GM18511 (cell line): ENCODE data around the gene CDK17.
A peak's percentile ranks its signal among the peaks of the same experiment; 100 is the strongest.
"Not testable (repeated sequence)": the region's sequence is repeated elsewhere in the genome, so short reads cannot be mapped to it uniquely, and the experiment has no call there.

ENCODE experiments used
- ATAC-seq: cut with Tn5 transposase; IDR thresholded peaks from one replicate; pipeline ENCODE4 v1.9.1; 2021; ENCODE audit warnings: mild to moderate bottlenecking, moderate library complexity; ENCODE audit not compliant: unreplicated experiment

The CDK17 gene

DNA sequence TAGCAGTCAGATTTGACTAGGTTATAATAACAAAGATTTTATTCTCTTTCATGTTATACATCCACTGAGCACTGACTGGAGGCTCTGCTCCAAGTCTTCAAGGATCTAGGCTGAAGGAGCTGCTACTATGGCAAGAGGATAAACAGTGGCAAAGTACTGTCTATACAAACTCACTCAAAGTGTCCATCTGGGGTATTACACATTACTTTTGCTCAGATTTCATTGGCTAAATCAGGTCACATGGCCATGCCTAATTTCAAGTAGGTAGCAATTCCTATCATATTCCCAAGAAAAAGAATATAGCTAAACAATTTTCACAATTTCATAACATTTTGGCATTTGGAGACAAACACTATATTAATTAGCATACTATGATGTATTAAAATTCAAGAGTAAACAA is 40.9 kb downstream of the CDK17 start:
- ATAC-seq, result no peak

DNA sequence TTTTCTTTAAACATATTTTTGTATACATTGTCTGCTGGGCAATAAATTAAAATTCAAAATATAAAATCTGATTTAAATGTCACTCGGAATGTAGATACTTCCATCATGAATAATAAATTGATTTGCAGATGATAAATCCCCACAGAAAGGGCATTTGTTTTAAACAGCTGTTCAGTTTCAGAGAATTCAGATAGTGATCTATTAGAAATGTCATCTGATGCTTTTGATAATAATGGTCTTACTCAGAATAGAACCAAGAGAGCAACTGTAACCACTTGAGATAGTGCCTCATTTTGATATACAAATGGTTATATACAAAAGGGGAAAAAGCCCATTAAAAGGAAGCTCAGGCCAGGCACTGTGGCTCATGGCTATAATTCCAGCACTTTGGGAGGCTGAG is 43.4 kb downstream of the CDK17 start:
- no peak for ATAC-seq

DNA sequence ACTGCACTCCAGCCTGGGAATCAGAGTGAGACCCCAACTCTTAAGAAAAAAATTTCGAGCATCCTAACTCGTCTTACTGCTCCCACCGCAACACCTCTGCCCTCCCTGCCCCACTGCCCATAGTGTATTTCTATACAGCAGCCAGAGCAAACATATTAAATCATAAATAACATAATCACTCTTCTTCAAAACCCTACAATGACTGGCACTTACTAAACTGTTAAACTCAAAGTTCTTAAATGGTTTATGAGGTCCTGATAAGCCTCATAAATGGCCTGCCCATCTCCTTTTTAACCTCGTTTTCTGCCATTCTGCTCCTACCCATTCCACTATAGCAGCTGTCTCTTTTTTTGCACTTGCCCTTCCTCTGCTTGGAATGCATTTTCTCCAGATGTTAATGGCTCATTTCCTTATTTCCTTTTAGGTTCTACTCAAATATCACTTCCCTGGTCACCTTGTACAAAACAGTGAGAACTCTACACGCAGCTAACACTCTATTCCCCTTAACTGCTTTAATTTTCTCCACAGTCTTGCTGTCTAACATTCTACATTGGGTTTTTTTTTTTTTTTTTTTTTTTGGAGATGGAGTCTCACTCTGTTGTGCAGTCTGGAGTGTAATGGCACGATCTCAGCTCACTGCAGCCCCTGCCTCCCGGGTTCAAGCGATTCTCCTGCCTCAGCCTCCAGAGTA is 45.2 kb downstream of the CDK17 start:
- ATAC-seq, result no peak

DNA sequence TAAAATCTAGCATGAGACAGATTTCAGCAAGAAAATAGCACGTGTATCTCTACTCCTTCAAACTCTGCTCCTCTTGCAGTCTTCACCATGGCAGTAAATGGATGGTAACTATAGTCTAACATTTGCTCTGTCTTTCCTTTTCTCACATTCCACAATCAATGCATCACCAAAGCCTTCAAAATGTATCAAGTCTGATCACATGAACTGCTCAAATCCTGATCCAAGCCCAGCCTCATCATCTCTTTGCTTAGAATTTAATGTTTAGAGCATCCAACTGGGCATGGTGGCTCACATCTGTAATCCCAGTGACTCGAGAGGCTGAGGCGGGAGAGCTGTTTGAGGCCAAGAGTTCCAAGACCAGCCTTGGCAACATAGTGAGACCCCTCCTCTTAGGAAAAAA is 45.9 kb downstream of the CDK17 start:
- no peak for ATAC-seq

DNA sequence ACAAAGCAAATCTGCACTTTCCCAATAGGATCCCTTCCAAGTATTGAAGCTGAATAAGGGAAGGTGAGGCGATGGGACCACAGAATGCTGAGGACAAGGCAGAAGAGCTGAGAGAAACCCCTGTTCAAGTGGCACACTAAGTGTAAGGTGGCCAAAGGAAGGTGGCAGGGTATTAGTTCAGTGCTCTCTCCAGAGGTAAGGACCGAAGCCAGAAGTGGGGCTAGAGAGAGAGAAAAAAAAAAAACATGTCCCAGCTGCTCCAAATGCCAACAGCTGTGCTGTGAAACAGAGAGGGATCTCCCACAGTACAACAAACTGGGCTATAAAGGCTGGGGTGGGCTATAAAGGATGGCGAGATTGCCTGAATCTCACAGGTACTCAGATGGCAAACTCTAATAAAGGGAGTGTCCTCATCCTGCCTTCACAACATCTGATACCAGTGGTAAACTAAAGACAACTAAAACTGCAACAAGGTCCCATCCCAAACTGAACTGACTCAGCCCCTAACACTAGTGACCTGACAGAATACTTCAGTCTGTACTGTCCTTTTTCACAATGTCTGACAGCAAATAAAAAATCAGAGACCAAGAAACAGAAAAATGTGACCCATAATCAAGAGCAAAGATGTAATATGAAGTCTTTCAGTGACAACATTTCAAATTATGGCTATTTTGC is 47.9 kb downstream of the CDK17 start:
- ATAC-seq, result no peak

DNA sequence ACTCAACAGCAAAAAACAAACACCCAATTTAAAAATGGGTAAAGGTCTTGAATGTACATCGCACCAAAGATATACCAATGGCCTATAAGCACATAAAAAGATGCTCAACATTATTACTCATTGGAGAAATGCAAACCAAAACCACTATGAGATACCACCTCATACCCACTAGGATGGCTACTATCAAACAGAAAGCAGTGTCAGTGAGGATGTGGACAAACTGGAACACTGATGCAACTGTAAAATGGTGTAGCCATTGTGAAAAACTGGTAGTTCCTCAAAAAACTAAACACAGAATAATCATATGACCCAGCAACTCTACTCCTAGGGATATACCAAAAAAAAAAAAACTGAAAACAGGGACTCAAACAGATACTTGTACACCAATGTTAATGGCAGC is 49.3 kb downstream of the CDK17 start:
- no peak for ATAC-seq

DNA sequence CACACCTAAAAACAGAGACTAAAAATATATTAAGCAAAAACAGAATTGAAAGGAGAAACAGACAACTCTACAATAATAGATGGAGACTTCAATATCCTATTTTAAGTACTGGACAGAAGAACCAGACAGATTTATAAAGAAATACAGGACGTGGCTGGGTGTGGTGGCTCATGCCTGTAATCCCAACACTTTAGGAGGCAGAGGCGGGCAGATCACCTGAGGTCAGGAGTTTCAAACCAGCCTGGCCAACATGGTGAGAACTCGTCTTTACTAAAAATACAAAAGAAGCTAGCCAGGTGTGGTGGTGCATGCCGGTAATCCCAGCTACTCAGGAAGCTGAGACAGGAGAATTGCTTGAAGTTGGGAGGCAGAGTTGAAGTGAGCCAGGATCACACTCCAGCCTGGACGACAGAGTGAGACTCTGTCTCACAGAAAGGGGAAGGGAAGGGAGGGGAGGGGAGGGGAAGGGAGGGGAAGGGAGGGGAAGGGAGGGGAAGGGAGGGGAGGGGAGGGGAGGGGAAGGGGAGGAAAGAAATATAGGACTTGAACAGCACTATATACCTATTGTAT is 53.0 kb downstream of the CDK17 start:
- no peak for ATAC-seq

DNA sequence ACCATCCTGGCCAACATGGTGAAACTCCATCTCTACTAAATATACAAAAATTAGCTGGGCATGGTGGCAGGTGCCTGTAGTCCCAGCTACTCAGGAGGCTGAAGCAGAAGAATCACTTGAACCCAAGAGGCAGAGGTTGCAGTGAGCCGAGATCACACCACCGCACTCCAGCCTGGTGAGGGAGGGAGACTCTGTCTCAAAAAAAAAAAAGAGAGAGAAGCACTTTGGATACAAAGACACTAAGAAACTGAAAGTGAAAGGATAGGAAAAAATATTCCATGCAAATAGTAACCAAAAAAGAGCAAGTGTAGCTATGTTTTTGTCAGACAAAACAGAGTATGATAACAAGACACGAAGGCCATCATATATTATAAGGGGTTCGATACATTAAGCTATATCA is 53.5 kb downstream of the CDK17 start:
- ATAC-seq, result not testable (repeated sequence)

DNA sequence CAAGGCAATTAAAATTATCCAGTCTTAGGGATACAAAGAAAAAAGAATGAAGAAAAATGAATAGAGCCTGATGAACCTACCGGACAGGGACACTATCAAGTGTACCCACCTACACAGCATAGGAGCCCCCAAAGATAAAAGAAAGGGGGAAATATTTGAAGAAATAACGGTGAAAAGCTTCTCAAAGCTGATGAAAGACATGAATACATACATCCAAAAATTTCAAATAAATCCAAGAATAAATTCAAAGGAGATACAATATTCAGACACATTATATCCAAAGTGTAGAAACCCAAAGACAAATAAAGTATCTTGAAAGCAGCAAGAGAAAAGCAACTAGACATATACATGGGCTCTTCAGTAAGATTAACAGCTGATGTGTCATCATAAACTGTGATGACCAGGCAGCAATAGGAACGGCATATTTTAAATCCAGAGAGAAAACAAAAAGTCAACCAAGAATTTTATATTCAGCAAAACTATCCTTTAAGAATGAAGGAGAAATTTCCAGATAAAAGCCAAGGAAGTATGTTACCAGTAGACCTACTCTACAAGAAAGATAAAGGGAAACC is 56.0 kb downstream of the CDK17 start:
- no peak for ATAC-seq

DNA sequence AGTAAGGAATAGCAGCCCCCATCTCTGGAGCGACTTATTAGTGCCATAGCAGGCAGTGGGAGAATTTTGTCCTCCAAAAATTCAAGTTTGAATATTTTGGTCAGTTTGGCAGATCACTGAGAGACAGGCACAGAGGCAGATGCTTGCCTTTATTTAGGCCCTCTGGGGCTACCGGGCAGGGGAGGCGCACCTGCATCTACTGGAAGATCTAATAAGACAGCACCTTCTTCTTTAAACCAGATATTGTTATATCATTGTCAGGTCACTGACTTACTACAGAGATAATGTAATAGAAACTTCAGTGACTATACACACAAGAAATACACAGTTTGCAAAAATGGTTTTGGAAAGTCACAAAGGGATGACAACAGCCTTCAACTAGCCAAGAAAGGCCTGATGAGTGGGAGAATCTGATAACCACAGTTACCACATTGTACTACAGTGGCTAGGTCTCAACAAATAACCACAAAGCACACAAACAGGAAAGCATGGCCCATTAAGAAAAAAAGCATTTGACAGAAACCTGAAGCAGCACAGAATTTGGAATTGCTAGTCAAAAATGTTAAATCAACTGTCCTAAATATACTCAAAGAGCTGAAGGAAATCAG is 56.8 kb downstream of the CDK17 start:
- ATAC-seq, result peak; percentile 86

DNA sequence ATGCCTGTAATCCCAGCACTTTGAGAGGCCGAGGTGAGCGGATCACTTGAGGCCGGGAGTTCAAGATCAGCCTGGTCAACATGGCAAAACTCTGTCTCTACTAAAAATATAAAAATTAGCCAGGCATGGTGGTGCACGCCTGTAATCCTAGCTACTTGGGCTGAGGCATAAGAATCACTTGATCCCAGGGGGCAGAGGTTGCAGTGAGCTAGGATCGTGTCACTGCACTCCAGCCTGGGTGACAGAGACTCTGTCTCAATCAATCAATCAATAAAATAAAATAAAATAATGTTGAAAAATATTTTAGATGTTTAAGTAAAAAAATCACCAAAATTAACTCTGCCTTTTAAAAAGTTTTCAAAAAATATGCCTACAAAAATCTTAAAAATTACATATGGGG is 60.6 kb downstream of the CDK17 start:
- not testable (repeated sequence) for ATAC-seq

DNA sequence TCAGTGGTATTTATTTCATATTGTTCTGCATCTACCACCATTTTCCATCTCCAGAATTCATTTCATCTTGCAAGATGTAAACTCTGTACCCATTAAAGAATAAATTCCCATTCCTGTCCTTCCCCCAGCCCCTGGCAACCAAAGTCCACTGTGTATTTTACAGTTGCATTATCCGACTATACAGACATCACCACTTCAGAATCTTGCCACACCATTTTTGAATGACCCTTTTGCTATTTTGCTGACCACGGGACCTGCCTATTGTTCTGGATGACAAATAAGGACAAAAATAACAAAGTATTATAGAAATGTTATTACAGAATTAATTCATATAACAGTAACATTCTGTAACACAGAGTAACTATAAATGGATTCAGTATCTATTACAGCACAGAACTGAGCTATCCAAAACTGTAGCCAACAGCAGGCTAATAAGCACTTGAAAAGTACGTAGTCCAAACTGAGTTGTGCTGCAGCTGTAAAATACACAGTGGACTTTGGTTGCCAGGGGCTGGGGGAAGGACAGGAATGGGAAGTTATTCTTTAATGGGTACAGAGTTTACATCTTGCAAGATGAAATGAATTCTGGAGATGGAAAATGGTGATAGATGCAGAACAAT is 61.3 kb downstream of the CDK17 start:
- ATAC-seq, result no peak

DNA sequence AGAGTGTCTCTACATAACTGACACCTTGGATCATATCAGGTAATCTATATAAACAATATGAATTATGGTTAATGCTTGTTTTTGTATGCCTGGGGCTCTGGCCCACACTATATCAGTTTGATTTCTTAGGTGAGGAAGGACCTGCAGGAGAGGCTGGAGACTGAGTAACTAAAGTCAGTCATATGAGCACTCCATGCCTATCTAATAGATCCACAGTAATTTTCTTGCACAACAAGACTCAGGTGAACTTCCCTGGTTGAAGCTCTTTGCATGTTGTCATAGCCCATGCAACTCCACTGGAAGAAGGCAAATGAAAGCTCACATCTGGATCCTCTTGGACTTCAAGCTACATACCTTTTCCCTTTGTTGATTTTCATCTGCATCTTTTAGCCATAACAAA is 62.3 kb downstream of the CDK17 start:
- ATAC-seq, result no peak

DNA sequence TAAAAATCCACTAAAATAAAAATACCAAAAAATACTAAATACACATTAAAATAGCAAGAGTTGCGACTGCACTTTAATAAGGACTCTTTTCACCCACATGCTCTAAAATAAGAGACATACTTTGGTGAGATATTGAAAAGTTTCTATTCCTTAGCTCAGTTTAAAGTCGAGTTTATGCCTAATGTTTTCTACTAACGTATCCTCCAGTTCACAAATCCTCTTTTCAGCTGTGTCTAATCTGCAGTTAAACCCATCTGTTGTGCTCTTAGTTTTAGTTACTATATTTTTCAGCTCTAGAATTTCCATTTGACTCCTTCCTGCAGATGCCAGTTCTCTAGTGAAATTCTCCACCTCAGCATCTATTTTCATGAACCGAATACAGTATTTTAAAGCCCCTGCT is 63.8 kb downstream of the CDK17 start:
- no peak for ATAC-seq

DNA sequence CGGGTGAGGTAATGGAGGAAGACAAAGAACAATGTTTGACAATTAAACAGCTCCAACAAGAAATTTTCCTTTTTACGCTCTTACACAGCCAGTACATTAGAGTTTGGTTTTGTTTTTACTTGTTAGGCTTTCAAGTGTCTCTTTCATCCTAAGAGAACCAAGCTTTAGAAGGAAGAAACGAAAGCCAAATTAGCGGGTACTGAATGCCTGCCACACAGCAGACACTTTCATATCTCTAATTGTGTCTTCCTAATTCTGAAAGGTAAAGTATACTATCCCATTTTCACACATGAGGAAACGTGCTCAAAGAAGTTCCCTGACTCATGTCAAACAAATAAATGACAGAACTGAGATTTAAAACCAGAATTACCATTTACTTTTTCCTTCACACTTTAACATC is 65.0 kb downstream of the CDK17 start:
- peak; percentile 94 for ATAC-seq

DNA sequence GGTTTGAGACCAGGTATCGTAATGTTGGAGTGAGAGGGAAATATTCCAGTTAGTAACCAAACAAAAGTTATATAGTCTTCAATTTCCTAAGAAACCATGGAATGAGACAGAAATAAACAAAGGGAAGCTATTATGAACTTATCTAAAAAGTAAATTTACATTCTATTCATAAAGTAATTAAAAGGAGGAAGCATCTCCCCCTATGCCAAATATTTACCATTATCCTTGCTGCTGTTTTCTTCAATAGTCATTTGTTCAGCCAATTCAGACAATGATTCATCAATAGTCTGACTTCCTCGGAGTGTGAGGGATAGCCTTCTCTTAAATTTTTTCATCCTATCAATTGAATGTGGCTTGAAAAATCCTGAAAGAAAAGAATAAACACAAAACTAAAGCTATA is 65.7 kb downstream of the CDK17 start:
- no peak for ATAC-seq

DNA sequence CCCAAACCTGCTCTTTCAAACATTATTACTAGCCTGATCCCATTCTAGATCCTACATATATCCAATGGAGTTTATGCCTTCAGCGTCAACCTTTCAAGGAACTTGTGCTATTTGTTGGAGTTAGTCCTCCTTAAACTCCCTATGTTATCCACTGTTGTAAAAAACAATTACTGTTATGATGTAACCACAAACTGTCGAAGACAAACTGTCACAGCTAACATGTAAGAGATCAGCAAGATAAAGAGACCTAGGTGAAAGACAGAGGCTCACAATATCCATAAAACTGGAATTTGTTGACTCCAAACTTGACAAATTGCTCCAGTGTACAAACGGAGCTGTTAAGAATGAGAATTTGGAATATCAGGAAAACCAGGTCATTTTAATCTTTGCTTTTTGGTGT is 70.7 kb downstream of the CDK17 start:
- ATAC-seq, result no peak

DNA sequence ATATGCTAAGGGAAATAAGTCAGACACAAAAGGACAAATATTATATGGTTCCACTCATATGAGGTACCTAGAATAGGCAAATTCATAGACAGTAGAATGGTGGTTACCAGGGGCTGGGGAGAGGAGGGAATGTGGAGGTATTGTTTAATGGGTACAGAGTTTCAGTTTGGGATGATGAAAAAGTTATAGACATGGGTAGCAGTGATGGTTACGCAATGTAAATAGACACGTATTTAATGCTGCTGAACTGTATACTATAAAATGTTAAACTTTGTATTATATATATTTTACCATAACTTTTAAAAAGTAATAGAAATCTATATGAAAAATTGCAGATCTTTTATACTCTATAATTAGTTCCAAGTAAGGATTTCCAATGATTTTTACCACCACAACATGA is 71.2 kb downstream of the CDK17 start:
- ATAC-seq, result no peak

DNA sequence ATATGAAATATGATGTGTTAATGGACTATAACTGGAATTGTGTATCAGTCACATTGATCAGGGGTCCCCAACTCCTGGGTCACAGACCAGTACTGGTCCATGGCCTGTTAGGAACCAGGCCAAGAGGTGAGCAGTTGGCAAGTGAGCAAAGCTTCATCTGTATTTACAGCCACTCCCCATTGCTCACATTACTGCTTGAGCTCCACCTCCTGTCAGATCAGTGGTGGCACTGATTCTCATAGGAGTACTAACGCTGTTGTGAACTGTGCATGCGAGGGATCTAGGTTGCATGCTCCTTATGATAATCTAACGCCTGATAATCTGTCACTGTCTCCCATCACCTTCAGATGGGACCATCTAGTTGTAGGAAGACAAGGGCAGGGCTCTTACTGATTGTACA is 72.3 kb downstream of the CDK17 start:
- ATAC-seq, result peak; percentile 54

DNA sequence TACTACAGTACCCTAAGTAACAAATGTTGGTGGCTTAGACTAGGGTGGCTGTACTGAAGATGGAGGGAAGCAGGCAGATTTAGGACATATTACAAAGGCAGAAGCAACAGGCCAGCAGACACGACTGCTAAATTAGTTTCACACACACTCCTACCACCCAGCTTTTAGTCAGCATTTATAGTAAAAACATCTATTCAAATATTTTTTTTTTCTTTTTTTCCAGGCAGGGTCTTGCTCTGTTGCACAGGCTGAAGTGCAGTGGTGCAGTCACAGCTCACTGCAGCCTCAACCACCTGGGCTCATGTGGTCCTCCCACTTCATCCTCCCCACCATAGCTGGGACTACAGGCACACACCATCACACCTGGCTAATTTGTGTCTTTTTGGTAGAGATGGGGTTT is 72.9 kb downstream of the CDK17 start:
- peak; percentile 89 for ATAC-seq

DNA sequence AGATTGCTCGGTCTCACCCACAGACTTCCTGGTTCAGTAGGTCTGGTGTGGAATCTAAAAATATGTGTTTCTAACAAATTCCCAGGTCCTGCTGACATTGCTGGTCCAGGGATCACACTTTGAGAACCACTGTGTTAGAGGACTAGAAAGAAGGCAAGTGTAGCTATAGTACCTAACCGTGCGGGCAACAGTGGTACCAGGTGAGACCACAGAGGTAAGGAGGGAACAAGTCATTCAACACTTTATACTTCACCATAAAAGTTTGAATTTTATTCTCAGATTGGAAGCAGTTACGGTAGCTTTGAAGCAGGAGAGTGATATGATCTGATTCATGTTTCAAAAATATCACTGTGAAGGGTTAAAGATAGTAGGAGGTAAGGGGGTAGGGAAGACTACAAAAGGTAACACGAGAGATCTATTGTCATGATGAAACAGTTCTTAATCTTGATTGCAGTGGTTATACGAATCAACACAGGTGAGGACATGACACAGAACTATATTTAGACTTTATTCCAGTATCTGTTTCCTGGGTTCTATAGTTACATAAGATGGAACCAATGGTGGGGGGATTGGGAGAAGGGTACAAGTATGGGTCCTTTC is 73.5 kb downstream of the CDK17 start:
- ATAC-seq, result no peak
